GM19351 (cell line): ENCODE measurements around the gene REEP1.

Experiments
- ATAC-seq: cut with Tn5 transposase; IDR thresholded peaks from one replicate; pipeline ENCODE4 v1.9.1; 2021; ENCODE audit warnings: mild to moderate bottlenecking, moderate library complexity; ENCODE audit not compliant: unreplicated experiment

Gene REEP1, protein sequence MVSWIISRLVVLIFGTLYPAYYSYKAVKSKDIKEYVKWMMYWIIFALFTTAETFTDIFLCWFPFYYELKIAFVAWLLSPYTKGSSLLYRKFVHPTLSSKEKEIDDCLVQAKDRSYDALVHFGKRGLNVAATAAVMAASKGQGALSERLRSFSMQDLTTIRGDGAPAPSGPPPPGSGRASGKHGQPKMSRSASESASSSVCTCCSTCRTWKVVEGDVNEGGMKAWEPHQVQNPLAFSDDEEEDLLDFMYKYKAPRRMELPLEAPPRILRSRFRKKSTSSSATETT

DNA sequence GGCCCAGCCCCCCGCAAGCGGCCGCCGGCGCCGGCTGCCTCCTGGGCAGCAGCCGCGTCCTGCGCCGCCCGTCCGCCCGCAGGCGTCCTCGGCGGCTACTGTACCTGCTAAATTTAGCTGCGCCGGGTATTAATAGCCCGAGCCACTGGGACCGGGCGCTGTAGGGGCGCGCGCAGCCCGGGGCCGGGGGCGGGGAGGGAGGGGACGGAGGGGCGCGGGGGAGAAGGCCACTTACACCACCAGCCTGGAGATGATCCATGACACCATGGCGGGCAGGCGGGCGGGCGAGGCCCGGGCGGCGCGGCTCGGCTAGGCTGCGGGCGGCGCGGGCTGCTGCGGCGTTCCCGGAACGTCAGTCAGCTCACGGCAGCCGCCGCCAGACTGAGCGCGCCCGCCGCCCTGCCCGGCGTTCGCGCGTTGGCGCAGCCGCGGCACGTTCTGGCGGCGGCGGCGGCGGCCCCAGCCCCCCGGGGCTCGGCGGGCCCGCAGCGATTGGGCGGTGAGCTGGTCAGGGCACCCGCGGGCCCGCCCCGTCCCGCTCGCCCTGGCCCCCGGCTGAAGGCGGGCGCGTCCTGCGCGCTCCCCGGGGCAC lies at the start of gene REEP1:
Gene REEP1 (minus strand): TSS at position 383 of the 592 bp plus-strand sequence. CDS start 116 bp downstream, at position 267.
- peak; percentile 51 for ATAC-seq

DNA sequence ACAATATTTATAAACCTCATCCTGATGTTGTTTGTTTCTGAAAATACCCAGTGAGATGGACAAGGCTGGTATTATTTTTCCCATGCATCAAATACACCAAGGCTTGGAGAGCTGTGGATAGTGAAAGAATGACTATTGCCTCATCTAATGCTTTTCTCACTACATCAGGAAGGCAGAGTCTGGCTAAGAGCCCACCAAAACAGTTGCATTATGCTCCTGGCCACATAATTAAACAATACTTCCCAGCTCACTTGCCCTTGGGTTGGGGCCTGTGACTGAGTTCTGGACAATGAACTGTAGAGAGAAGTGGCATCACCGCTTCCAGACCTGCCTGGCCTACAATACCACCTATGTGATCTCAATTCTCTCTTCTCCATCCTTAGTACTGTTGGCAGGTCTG lies 46.4 kb upstream of the REEP1 start:
- ATAC-seq, result no peak

- ATAC-seq, result no peak
These were observed 45.3 kb upstream of the REEP1 start for GRCh38 chr2:86382698-86383097.

- ATAC-seq, result no peak
These were observed 44.7 kb upstream of the REEP1 start for GRCh38 chr2:86382108-86382507.

DNA sequence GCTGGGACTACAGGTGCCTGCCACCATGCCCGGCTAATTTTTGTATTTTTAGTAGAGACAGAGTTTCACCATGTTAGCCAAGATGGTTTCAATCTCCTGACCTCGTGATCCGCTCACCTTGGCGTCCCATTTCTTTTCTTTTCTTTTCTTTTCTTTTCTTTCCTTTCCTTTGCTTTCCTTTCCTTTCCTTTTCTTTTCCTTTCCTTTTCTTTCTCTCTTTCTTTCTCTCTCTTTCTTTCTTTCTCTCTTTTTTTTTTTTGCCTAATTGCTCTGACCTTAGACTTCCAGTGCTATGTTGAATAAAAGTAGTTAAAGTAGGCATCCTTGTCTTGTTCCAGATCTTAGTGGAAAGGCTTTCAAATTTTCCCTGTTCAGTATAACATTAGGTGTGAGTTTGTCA lies 41.0 kb upstream of the REEP1 start:
- ATAC-seq, result no peak

GRCh38 chr2:86375623-86376022 lies 38.2 kb upstream of the REEP1 start:
- ATAC-seq, result no peak

DNA sequence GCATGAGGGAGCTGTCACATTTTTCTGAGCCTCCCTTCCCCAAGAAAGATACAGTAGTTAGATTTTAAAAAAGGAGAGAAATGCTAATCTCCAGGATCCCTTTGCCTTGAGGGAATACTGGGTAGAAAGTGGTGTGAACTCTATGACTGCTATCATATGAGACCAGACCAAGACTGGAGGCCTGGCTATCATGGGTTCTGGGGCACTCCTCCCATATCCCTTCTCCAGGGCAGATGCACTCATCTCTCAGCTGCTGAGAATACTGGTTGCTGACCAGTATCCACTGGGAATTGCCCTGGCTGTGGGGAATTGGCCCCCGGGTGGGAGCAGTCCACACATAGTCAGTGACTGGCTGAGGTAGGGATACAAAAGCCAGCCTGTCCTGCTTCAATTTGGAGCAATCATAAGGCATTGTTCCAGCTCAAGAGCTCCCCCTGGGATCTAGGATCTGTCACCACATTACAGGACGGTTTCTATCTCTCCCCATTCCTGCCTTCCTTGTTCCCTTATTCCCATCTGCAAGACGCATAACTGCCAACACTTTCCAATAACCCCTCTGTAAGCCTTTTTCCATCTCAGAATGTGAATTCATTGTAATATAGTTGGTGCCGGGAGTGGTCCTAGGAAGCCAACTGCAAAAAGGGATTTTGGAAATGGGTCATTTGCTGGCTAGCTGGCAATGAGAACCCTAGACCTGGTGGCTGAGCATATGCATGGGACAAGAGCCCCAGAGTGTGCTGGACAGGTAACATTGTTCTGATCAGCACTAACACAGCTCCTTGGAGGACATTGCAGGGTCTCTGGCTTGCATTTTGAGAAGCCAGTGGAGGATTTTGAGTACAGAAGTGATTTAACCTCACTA lies 35.4 kb upstream of the REEP1 start:
- no peak for ATAC-seq

DNA sequence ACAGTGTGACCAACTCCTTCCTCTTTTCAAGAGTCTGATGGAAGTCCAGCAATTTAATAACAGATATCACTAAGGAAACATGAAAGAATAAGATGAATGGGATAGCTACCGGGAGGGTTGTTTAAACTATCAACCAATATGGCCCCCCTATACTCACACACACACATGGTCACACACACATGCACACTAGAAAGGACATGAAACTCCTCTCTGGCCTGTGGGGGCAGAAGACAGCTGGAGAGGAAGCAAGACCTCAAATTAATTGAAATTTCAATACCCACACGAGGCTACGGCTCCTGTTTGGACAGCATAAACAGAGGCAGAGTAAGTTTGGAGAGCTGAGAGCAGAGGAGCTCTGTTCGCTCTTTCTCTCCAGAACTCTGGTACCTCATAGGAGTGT lies 34.7 kb upstream of the REEP1 start:
- no peak for ATAC-seq

DNA sequence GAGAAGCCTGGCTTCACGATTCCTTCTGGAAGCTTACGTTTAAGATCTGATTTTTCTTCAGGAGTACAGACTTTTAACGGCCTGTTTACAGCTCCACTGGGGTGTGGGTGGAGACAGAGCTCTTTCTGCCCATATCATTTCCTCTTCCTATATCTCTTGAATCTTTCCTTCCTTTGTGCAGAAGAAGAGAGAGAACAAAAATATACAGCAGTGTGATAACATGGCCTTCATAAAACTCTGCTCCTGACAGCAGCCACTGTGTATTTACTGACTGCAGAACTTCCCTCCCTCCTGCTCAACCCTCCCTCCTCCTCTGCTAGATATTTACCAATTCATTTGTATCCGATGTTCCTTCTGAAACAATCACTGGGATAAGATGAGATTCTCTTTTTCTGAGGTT lies 34.1 kb upstream of the REEP1 start:
- ATAC-seq, result no peak

GRCh38 chr2:86370579-86370978 lies 33.2 kb upstream of the REEP1 start:
- ATAC-seq, result no peak

- ATAC-seq, result peak; percentile 67
These were observed 30.9 kb upstream of the REEP1 start for GRCh38 chr2:86368161-86368824.

- ATAC-seq, result no peak
These were observed 30.0 kb upstream of the REEP1 start for GRCh38 chr2:86367499-86367777.

- no peak for ATAC-seq
These were observed 29.4 kb upstream of the REEP1 start for GRCh38 chr2:86366651-86367498.

DNA sequence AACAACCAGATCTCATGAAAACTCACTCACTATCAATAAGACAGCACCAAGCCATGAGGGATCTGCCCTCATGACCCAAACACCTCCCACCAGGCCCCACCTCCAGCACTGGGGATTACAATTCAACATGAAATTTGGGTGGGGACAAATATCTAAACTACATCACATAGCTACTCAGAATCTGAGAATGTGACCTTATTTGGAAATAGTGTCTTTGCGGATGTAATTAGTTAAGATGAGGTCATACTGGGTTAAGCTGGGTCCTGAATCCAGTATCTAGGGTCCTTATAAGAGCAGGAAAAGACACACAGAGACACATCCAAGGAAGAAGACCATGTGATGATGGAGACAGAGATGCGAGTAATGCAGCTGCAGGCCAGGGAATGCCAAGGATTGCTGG lies 27.5 kb upstream of the REEP1 start:
- no peak for ATAC-seq

DNA sequence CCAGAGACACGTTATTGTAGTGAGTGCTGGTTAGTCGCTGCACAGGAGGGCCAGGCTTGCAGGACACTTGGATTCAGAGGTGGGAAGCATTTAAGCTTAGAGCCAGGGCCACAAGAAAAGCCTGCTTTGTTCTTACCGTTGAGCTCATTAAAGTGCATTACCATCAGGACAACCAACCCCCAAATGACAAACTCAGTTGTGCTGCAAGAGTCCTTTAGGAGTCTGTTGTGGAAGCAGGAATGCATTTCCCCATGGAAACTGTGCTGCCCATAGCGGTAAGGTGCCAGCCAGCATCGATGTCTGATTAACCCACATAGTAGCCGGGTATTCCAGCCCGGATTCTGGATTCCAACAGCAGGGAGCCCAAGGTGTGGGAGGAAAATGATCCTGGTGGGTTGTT lies 23.4 kb upstream of the REEP1 start:
- ATAC-seq, result no peak

DNA sequence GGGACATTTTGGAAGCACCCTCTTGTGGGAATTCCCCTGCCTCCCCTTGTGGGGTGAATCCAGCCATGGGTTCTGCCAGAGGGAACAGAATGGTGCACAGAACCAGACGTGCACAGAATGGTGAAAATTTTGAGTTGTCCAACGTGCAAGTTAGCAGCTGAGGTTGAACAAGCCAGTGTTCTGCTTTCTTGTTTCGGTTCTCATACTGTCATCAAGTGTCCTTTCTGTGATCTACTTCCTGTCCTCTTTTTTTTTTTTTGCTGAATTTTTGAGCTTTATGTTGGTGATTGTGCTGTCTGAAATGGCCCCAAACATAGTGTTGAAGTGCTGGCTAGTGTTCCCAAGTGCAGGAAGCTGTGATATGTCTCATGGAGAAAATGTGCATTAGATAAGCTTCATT lies 21.5 kb upstream of the REEP1 start:
- ATAC-seq, result peak; percentile 95

DNA sequence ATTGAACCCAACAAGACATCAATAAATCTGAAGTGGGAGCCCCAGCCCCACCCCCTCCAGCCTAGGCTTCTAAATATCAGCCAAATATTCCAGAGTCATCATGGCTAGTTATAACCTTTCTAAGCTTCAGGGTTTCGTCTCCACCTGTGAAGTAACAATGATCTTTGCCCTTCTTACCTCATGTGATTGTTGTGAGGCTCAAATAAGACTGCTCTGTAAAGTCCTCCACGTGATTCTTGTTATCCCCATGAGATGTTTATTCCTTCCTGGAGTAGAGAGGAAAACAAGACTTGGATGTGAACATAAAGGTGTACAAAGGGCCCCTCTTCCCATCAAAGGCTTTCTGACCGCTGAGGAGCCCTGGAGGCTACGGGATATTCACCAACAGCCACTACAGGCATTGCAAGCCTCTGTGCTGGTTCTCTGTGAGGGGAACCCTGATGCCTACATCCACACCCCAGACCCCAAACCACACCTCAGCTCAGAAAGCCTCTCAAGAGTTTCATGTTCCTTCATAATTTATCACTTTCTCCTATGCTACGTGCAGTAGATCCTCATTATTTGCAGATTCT lies 20.1 kb upstream of the REEP1 start:
- ATAC-seq, result no peak

GRCh38 chr2:86352727-86353221 lies 15.3 kb upstream of the REEP1 start:
- no peak for ATAC-seq

- no peak for ATAC-seq
These were observed 14.8 kb upstream of the REEP1 start for GRCh38 chr2:86352137-86352726.

- ATAC-seq, result no peak
These were observed 13.3 kb upstream of the REEP1 start for GRCh38 chr2:86350751-86351150.
